ENCODE data around the gene SKOR1.

The SKOR1 gene

GRCh38 chr15:67839929-67840748 lies 14.8 kb downstream of the SKOR1 start, which contains the start of gene RNU6-1:
TSS of gene RNU6-1 (minus strand) at chr15:67840045.
- TF ChIP-seq CTCF (IDR thresholded peaks at IDR 0.05; ENCODE audit: low read depth, low read length), result no peak
- DNase-seq (ENCODE audit: extremely low read depth, low read depth), result peak; percentile 87

- DNase-seq (ENCODE audit: extremely low read depth, low read depth), result no peak
- TF ChIP-seq CTCF (IDR thresholded peaks at IDR 0.05; ENCODE audit: low read depth, low read length), result no peak
Observed at GRCh38 chr15:67840749-67841512, 15.6 kb downstream of the SKOR1 start.

- no peak for DNase-seq (ENCODE audit: extremely low read depth, low read depth)
- no peak for TF ChIP-seq CTCF (IDR thresholded peaks at IDR 0.05; ENCODE audit: low read depth, low read length)
Observed at GRCh38 chr15:67841513-67841762, 16.1 kb downstream of the SKOR1 start.

GRCh38 chr15:67843092-67843501 lies 17.8 kb downstream of the SKOR1 start:
- no peak for DNase-seq (ENCODE audit: extremely low read depth, low read depth)

GRCh38 chr15:67843571-67844387 lies 18.5 kb downstream of the SKOR1 start:
- no peak for TF ChIP-seq CTCF (IDR thresholded peaks at IDR 0.05; ENCODE audit: low read depth, low read length)
- DNase-seq (ENCODE audit: extremely low read depth, low read depth), result no peak

More at GRCh38 chr15:67843092-67843501, 17.8 kb downstream of the SKOR1 start:
- no peak for TF ChIP-seq CTCF (IDR thresholded peaks at IDR 0.05; ENCODE audit: low read depth, low read length)

- no peak for DNase-seq (ENCODE audit: extremely low read depth, low read depth)
- TF ChIP-seq CTCF (IDR thresholded peaks at IDR 0.05; ENCODE audit: low read depth, low read length), result no peak
Observed at GRCh38 chr15:67845974-67846373, 20.7 kb downstream of the SKOR1 start.

All from AG09319 (cell line).